Measurements from ENCODE around the gene OTOG.

OTOG gene

GRCh38 chr11:17563961-17564686 lies 17.1 kb downstream of the OTOG start:
- no peak overlapping the region for H3K4me3 ChIP-seq (ENCODE audit: low read depth, low read length)
- DNase-seq (ENCODE audit: low read depth), result no peak
- no peak for TF ChIP-seq CTCF (IDR thresholded peaks at IDR 0.05; ENCODE audit: low read depth, low read length, missing control alignments)

GRCh38 chr11:17564687-17565042 lies 17.6 kb downstream of the OTOG start:
- peak; percentile 49 for TF ChIP-seq CTCF (IDR thresholded peaks at IDR 0.05; ENCODE audit: low read depth, low read length, missing control alignments)
- no peak overlapping the region for H3K4me3 ChIP-seq (ENCODE audit: low read depth, low read length)
- DNase-seq (ENCODE audit: low read depth), result no peak

- no peak for TF ChIP-seq CTCF (IDR thresholded peaks at IDR 0.05; ENCODE audit: low read depth, low read length, missing control alignments)
- H3K4me3 ChIP-seq (ENCODE audit: low read depth, low read length), result no peak overlapping the region
- DNase-seq (ENCODE audit: low read depth), result no peak
Measured at GRCh38 chr11:17568944-17569343, 21.9 kb downstream of the OTOG start.

- no peak overlapping the region for H3K4me3 ChIP-seq (ENCODE audit: low read depth, low read length)
- no peak for DNase-seq (ENCODE audit: low read depth)
- no peak for TF ChIP-seq CTCF (IDR thresholded peaks at IDR 0.05; ENCODE audit: low read depth, low read length, missing control alignments)
Measured at GRCh38 chr11:17570034-17570433, 23.0 kb downstream of the OTOG start.

GRCh38 chr11:17571431-17572358 lies 24.6 kb downstream of the OTOG start:
- no peak for DNase-seq (ENCODE audit: low read depth)
- no peak for TF ChIP-seq CTCF (IDR thresholded peaks at IDR 0.05; ENCODE audit: low read depth, low read length, missing control alignments)
- H3K4me3 ChIP-seq (ENCODE audit: low read depth, low read length), result no peak overlapping the region

- H3K4me3 ChIP-seq (ENCODE audit: low read depth, low read length), result no peak overlapping the region
- no peak for DNase-seq (ENCODE audit: low read depth)
- TF ChIP-seq CTCF (IDR thresholded peaks at IDR 0.05; ENCODE audit: low read depth, low read length, missing control alignments), result no peak
Measured at GRCh38 chr11:17572359-17572690, 25.3 kb downstream of the OTOG start.
